Colonic mucosa (tissue), 4 donors: ENCODE measurements around the gene MT1G. TPM values are rescaled to one million over a fixed set of nuclear protein-coding genes. Genes with fewer than 3 reads are reported as not detected.
A peak's percentile ranks its signal among the peaks of the same experiment; 100 is the strongest.

Experiments used
- DNase-seq: peaks from one replicate; pipeline ENCODE4 v3.0.0-alpha.2; 2020
- H3K27ac ChIP-seq: fragments of 200-600 bp; one replicate; pipeline ENCODE4 v1.8.0; 2021
- H3K27me3 ChIP-seq: fragments of 200-600 bp; one replicate; pipeline ENCODE4 v1.8.0; 2021
- H3K36me3 ChIP-seq: fragments of 200-600 bp; one replicate; pipeline ENCODE4 v1.8.0; 2021
- H3K4me1 ChIP-seq: fragments of 200-600 bp; one replicate; pipeline ENCODE4 v1.8.0; 2021; ENCODE audit warnings: mild to moderate bottlenecking
- H3K4me3 ChIP-seq: fragments of 200-600 bp; one replicate; pipeline ENCODE4 v1.8.0; 2021
- H3K9ac ChIP-seq, 2 donors: one replicate each; pipeline ENCODE4 v1.7.0; 2013; ENCODE audit warnings: control low read depth in 2 of 2, low read depth in 2 of 2, low read length in 2 of 2
- H3K9me3 ChIP-seq: fragments of 200-600 bp; one replicate; pipeline ENCODE4 v1.8.0; 2021
- intact Hi-C: fragments of 100-400 bp; cut with DNase I; formaldehyde crosslinking; loops from one replicate; pipeline ENCODE4 v1.14.1; 2022
- total RNA-seq, 2 donors: library from RNA; stranded (reverse); fragmentation: NEBNext Ultra II Directional in 1 of 2; extraction: Animal tissue kit (Norgen Biotek cat#: 25700) in 1 of 2; gene quantifications; one replicate each; pipeline ENCODE4 v1.2.1, GENCODE V29; 2021
- TF ChIP-seq, protein P1 (sequence below): fragments of 200-600 bp; IDR thresholded peaks from one replicate; pipeline ENCODE4 v1.8.0; 2022; ENCODE audit warnings: antibody characterized with exemption, mild to moderate bottlenecking
- donor health status: healthy.
- donor health status: DM: no; HTN: no; CAD: no.
- donor health status: DM: no; HTN: no; CAD: no.

The MT1G gene
- total RNA-seq, 2 donors from 2014 or later, result 243 to 995 TPM

DNA sequence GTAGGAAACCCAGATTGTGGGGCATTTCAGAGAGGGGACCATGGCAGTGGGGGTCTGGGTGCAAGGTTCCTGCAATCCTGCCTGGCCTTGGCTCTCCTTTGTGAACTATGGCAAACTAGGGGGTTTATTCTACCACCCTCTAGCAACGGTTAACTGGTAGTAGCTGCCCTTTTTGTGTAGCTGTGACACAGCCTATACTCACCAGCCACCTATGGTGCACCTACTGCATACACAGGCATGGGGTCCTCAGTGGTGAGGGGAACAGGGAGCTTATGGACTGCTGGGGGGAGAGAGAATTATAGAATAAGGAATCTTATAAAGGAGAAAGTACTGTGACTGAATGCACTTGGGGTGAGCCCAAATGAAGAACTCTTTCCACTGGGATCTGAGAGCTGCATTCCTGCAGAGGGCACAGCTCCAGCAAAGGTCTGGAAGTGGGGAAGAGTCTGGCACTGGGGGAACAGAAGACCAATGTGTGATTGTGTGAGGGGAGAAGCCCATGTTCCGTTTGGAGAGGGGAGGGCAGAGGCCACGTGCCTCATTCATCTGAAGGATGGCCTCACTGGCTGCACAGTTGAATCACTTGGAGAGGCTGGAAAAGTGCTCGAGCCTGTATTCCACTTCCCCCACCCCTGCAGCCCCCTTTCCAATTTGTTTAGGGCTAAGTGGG is 16.5 kb upstream of the MT1G start:
- no peaks in the 10 kb centered on the region for H3K9me3 ChIP-seq
- TF ChIP-seq, protein P1, sequence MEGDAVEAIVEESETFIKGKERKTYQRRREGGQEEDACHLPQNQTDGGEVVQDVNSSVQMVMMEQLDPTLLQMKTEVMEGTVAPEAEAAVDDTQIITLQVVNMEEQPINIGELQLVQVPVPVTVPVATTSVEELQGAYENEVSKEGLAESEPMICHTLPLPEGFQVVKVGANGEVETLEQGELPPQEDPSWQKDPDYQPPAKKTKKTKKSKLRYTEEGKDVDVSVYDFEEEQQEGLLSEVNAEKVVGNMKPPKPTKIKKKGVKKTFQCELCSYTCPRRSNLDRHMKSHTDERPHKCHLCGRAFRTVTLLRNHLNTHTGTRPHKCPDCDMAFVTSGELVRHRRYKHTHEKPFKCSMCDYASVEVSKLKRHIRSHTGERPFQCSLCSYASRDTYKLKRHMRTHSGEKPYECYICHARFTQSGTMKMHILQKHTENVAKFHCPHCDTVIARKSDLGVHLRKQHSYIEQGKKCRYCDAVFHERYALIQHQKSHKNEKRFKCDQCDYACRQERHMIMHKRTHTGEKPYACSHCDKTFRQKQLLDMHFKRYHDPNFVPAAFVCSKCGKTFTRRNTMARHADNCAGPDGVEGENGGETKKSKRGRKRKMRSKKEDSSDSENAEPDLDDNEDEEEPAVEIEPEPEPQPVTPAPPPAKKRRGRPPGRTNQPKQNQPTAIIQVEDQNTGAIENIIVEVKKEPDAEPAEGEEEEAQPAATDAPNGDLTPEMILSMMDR, result no peak
- DNase-seq, result no peak
- no peak overlapping the region for H3K9ac ChIP-seq
- no peak overlapping the region for H3K27ac ChIP-seq
- no peak overlapping the region for H3K4me3 ChIP-seq
- H3K36me3 ChIP-seq, result no peaks in the 10 kb centered on the region
- intact Hi-C loops, result no loop called here
- no peaks in the 10 kb centered on the region for H3K27me3 ChIP-seq
- peaks cover 9% of the 10 kb centered on the region for H3K4me1 ChIP-seq

DNA sequence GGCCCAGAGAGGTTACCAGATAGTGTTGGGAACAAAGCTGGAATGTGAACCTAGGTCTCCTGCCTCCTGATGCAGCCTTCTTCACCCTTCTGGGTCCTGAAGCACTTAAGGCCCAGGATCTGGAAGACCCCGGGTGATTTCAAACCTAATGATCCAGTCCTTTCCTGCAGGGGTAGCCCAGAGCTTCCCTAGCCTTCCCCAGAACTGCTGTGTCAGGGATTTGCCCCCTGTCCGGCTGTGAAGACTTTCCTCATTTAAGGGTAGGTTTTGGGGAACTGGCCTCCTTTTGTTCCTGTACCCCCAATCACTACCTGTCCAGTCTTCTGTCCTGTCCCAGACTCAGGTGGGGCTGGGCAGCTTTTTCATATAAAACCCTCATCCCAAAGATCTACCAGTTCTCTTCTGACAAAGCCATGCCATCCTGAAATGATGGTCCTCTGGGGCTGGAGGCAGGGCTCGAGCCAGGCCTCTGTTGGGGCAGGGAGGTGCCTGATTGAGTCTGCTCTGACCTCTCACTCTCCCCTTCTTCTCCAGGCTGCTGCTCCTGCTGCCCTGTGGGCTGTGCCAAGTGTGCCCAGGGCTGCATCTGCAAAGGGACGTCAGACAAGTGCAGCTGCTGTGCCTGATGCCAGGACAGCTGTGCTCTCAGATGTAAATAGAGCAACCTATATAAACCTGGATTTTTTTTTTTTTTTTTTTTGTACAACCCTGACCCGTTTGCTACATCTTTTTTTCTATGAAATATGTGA is 15.7 kb upstream of the MT1G start:
- Histone ChIP-seq H3K9ac (peak overlapping the region; percentile 68 to 94), H3K27me3 (no peaks in the 10 kb centered on the region), H3K9me3 (no peaks in the 10 kb centered on the region), H3K36me3 (no peaks in the 10 kb centered on the region), H3K4me1 (peaks cover 9% of the 10 kb centered on the region), H3K4me3 (no peak overlapping the region), H3K27ac (no peak overlapping the region)
- TF ChIP-seq, protein P1, result no peak
- intact Hi-C loops, result no loop called here
- no peak for DNase-seq

DNA sequence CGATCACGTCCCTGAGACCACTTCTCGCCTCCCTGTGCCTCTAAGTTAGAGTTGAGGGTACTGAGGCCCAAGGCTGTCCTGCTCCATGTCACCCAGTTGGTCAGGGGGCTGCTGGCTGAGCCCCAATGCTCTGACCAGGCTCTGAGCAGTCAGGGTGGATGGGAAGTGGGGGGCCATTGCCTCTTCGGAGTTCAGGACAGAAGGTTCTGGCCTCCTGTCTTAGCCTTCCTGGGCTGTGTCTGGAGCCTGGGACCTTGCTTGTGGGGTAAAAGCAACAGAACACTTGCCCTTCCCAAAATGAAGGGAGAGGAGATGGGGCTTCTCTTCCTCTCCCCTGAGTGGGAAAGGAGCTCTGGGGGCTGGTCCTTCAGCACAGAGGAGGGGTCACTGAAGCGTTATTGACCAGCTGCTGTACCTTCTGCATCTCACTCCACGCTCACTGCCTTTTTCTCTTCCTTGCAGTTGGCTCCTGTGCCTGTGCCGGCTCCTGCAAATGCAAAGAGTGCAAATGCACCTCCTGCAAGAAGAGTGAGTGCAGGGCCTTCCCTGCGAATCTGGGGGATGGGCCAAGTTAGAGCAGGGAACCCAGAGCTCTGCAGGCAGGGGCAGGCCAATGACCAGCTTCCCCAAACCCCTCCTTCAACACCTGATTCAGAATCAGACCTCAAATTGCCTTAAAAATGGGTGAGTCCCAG is 15.0 kb upstream of the MT1G start:
- H3K4me3 ChIP-seq, result peak overlapping the region; percentile 36
- peak overlapping the region; percentile 49 for H3K27ac ChIP-seq
- peak overlapping the region; percentile 68 to 94 for H3K9ac ChIP-seq
- intact Hi-C loops, result no loop called here
- peaks cover 9% of the 10 kb centered on the region for H3K4me1 ChIP-seq
- no peak for DNase-seq
- H3K36me3 ChIP-seq, result no peaks in the 10 kb centered on the region
- TF ChIP-seq, protein P1, result no peak
- no peaks in the 10 kb centered on the region for H3K27me3 ChIP-seq
- H3K9me3 ChIP-seq, result no peaks in the 10 kb centered on the region

DNA sequence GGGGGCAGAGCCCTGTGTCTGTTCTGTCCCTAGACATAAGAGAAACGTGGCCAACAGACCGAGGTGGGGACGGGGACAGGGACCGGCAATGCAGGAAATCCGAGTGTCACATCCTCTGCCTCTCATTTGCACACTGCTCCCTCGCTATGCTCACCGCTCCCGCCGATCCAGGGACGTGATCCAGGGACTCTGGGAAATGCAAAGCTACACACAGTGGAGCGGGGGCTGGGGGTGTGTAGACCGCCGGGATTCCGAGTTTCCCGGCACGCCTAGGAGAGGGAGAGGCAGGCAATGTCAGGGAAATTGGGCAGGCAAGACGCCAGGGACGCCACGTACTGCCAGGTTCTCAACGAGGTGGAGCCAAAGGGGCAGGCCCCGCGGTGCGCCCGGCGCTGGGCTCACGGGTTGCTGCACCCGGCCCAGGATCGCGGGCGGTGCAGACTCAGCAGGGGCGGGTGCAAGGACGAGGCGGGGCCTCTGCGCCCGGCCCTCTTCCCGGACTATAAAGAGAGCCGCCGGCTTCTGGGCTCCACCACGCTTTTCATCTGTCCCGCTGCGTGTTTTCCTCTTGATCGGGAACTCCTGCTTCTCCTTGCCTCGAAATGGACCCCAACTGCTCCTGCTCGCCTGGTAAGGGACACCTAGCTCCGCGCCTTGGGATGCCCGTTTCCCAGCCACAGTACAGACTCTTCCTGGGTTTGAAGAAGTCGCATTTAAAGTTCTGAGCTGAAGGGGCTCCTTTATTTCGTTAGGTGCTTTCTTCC is 14.3 kb upstream of the MT1G start, which contains the start of gene MT1X:
MT1X (plus strand) TSS at position 532 of the 764 bp plus-strand sequence; CDS start at position 603, 71 bp downstream.
- H3K27ac ChIP-seq, result peak within 1 kb of the TSS; percentile 49
- peak within 1 kb of the TSS; percentile 36 for H3K4me3 ChIP-seq
- H3K36me3 ChIP-seq, result no peaks in the 10 kb centered on the region
- H3K9ac ChIP-seq, result peak within 1 kb of the TSS; percentile 82 to 94
- TF ChIP-seq, protein P1, result no peak
- intact Hi-C loops, result no loop called here
- H3K9me3 ChIP-seq, result no peaks in the 10 kb centered on the region
- DNase-seq, result peak; percentile 93
- peaks cover 9% of the 10 kb centered on the region for H3K4me1 ChIP-seq
- H3K27me3 ChIP-seq, result no peaks in the 10 kb centered on the region

DNA sequence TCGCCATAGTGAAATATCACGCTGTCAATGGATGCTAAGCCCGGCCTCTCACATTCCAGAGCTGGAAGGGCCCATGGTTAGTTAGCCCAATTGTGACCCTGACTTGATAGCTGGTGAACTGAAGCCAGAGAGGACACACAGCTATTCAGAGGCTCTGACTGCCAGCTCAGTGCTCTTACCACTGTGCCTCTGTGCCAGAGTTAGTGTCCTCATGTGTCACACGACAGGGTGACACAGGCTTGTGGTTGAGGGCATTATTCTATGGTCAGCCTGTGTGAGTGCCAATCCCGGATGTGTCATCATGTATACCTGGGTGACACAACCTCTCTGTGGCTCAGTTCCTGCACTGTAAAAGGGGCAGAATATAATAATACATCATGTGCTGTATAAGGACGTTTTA is 12.0 kb upstream of the MT1G start:
- Histone ChIP-seq H3K27ac (no peak overlapping the region), H3K9ac (no peak overlapping the region), H3K4me1 (peaks cover 9% of the 10 kb centered on the region), H3K27me3 (peaks cover 6% of the 10 kb centered on the region), H3K36me3 (no peaks in the 10 kb centered on the region), H3K4me3 (no peak overlapping the region), H3K9me3 (no peaks in the 10 kb centered on the region)
- TF ChIP-seq, protein P1, result no peak
- no peak for DNase-seq
- intact Hi-C loops, result no loop called here
